Psoas muscle (tissue), 8 donors: ENCODE data around the gene MCMBP. TPM values are rescaled to one million over a fixed set of nuclear protein-coding genes. Genes with fewer than 3 reads are reported as not detected.
A peak's percentile ranks its signal among the peaks of the same experiment; 100 is the strongest.

Source experiments
- ATAC-seq, 4 donors: fragments of 200-7000 bp; cut with Tn5 transposase; one replicate each; pipeline ENCODE4 v1.9.1; 2020; ENCODE audit warnings: moderate library complexity in 3 of 4, mild to moderate bottlenecking in 2 of 4
- DNase-seq, 2 donors: peaks; one replicate each; pipeline ENCODE4 v3.0.0-alpha.2; 2020
- H3K27ac ChIP-seq: fragments of 200-600 bp; one replicate; pipeline ENCODE4 v1.8.0; 2022
- H3K27me3 ChIP-seq, 3 donors: fragments of 200-600 bp in 1 of 3; one replicate each; pipeline versions ENCODE4 v1.6.1 to v1.8.0; 2013 to 2022; ENCODE audit warnings: low read length in 2 of 3, mild to moderate bottlenecking in 2 of 3, moderate library complexity in 1 of 3; ENCODE audit not compliant: insufficient read depth in 3 of 3
- H3K36me3 ChIP-seq, 2 donors: fragments of 200-600 bp in 1 of 2; one replicate each; pipeline versions ENCODE4 v1.6.1 to v1.8.0; 2013 to 2022; ENCODE audit warnings: low read depth in 1 of 2, mild to moderate bottlenecking in 1 of 2, moderate library complexity in 1 of 2; ENCODE audit not compliant: insufficient read depth in 1 of 2
- H3K4me1 ChIP-seq: fragments of 200-600 bp; one replicate; pipeline ENCODE4 v1.8.0; 2022
- H3K4me3 ChIP-seq: fragments of 200-600 bp; one replicate; pipeline ENCODE4 v1.8.0; 2022; ENCODE audit warnings: mild to moderate bottlenecking
- H3K9me3 ChIP-seq: fragments of 200-600 bp; one replicate; pipeline ENCODE4 v1.8.0; 2022
- CTCF ChIP-seq: fragments of 200-600 bp; IDR thresholded peaks from one replicate; pipeline ENCODE4 v1.8.0; 2022; ENCODE audit warnings: antibody characterized with exemption
- WGBS, 3 donors: extraction: QIAGEN DNeasy Blood & Tissue Kit; methylation state at CpG; one replicate each; pipeline versions ENCODE4 v1.1.6 to v1.1.7; 2013; 5-methylcytosine and 5-hydroxymethylcytosine counted together
- intact Hi-C, 2 donors: fragments of 100-400 bp; cut with DNase I; formaldehyde crosslinking; loops; one replicate each; pipeline versions ENCODE4 v1.11.0 to v1.14.2; 2022
- long read RNA-seq, 2 donors: library from polyadenylated mRNA; unstranded; transcript quantifications; one replicate each; pipeline ENCODE4 v2.0.0, GENCODE V29; 2021
- polyA plus RNA-seq, 3 donors: library from polyadenylated mRNA; stranded (reverse); fragments of 200-250 nt; gene quantifications; one replicate each; pipeline ENCODE4 v1.2.3, GENCODE V29; 2013
- total RNA-seq, 4 donors: library from RNA; stranded (reverse); fragmentation: NEBNext Ultra II Directional in 2 of 4; extraction: Animal tissue kit (Norgen Biotek cat#: 25700) in 2 of 4; gene quantifications; one replicate each; pipeline versions ENCODE4 v1.2.1 to v1.2.4, GENCODE V29; 2021 to 2023
- donor health status: healthy with polysubstance abuse.
- donor health status: DM: no; HTN: no; CAD: no; lungs with moderate emphysema.
- donor health status: Bipolar disorder and iron deficiency.
- donor health status: healthy.
- donor health status: DM: yes; HTN: yes; CAD: no.
- donor health status: DM: no; HTN: no; CAD: no.
- donor health status: DM: no; HTN: no; CAD: no.
- donor health status: DM: yes; HTN: yes; CAD: no.

The MCMBP gene
- total RNA-seq = 10 to 100 TPM; 23.0 to 43.8 (median 35.6) TPM
- 10 to 100 TPM; 26.4 to 39.6 (median 39.2) TPM for polyA plus RNA-seq
- long read RNA-seq, donor 1, full-length matches to known transcripts = 23 of 38 reads
- long read RNA-seq, donor 1, partial matches to known transcripts = 4 of 38 reads
- long read RNA-seq, donor 1, other reads (novel, unspliced or antisense) = 11 of 38 reads
- long read RNA-seq, donor 2, full-length matches to known transcripts = 65 of 86 reads
- long read RNA-seq, donor 2, partial matches to known transcripts = 7 of 86 reads
- long read RNA-seq, donor 2, other reads (novel, unspliced or antisense) = 14 of 86 reads

DNA sequence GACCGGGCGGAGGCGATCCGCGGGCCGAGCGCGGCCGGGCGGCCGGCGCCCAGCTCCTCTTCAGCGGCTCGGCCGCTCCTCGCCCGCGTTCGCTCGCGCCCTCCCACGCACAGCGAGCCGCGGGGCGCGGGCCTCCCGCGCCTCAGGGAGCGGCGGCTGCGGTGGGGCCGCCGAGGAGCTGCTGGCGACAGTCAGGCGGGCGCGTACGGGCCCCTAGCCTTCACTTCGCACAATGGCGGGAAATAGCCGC, at the start of gene MCMBP:
MCMBP (minus strand) TSS at position 234 of the 250 bp plus-strand sequence. CDS start 259 bp downstream, outside the sequence.
- Histone ChIP-seq H3K27me3 (no peaks in the 10 kb centered on the region), H3K4me3 (peak within 1 kb of the TSS; percentile 75), H3K36me3 (no peaks in the 10 kb centered on the region), H3K9me3 (no peaks in the 10 kb centered on the region), H3K27ac (peak within 1 kb of the TSS; percentile 84), H3K4me1 (peaks cover 23% of the 10 kb centered on the region)
- intact Hi-C loops = no loop called here
- TF ChIP-seq CTCF = no peak
- ATAC-seq (no peak), DNase-seq (no peak)
- WGBS, 3 donors = 0 to 1% (median 0%) methylated on average over 8 to 42 of the region's 42 CpGs

DNA sequence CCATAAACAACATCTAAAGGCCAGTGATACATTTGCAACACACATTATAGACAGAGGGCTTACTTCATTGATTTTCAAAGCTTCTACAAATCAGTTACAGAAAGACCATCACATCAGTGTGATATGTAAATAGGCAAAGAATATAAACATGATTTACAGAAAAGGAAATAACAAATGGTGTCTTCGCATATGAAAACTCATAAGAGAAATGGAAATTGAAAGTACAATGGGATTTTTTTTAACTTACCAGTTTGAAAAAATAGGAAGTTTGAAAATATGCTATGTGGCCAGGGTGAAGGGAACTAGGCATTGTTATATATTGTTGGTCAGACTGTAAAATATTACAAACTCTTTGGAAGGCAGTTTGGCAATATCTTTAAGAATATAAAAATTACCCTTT, 47.2 kb upstream of the MCMBP start:
- ATAC-seq (no peak), DNase-seq (no peak)
- H3K4me3 ChIP-seq = no peak overlapping the region
- no peak overlapping the region for H3K27ac ChIP-seq
- TF ChIP-seq CTCF = no peak
- 92 to 95% (median 94%) methylated on average over 1 of the region's 1 CpG for WGBS, 3 donors
- no peaks in the 10 kb centered on the region for H3K9me3 ChIP-seq
- H3K27me3 ChIP-seq = no peaks in the 10 kb centered on the region
- intact Hi-C loops = loop anchor here in 1 of 2 donors (10.0 kb wide), 2 partner anchors 875 to 955 kb away; no protein-coding TSS in a partner anchor
- peaks cover 12 to 100% of the 10 kb centered on the region in 2 donors for H3K36me3 ChIP-seq
- no peaks in the 10 kb centered on the region for H3K4me1 ChIP-seq

GRCh38 chr10:119919271-119919670, 46.6 kb upstream of the MCMBP start:
- 87 to 95% (median 92%) methylated on average over 3 of the region's 3 CpGs for WGBS, 3 donors
- Histone ChIP-seq H3K4me3 (no peak overlapping the region), H3K36me3 (peaks cover 13 to 100% of the 10 kb centered on the region in 2 donors), H3K27me3 (no peaks in the 10 kb centered on the region), H3K27ac (no peak overlapping the region), H3K9me3 (no peaks in the 10 kb centered on the region), H3K4me1 (no peaks in the 10 kb centered on the region)
- intact Hi-C loops = no loop called here
- no peak for TF ChIP-seq CTCF
- DNase-seq (no peak), ATAC-seq (no peak)

- TF ChIP-seq CTCF = no peak
- Histone ChIP-seq H3K9me3 (no peaks in the 10 kb centered on the region), H3K36me3 (peaks cover 12 to 96% of the 10 kb centered on the region in 2 donors), H3K27ac (no peak overlapping the region), H3K27me3 (no peaks in the 10 kb centered on the region), H3K4me3 (no peak overlapping the region), H3K4me1 (no peaks in the 10 kb centered on the region)
- ATAC-seq = no peak
- no peak for DNase-seq
- 77 to 84% (median 84%) methylated on average over 3 of the region's 3 CpGs for WGBS, 3 donors
- intact Hi-C loops = no loop called here
Observed at GRCh38 chr10:119917777-119918176, 45.1 kb upstream of the MCMBP start.

- WGBS, 3 donors = 97 to 99% (median 97%) methylated on average over 6 of the region's 6 CpGs
- Histone ChIP-seq H3K4me1 (no peaks in the 10 kb centered on the region), H3K4me3 (no peak overlapping the region), H3K36me3 (peaks cover 11 to 95% of the 10 kb centered on the region in 2 donors), H3K9me3 (no peaks in the 10 kb centered on the region), H3K27ac (no peak overlapping the region), H3K27me3 (no peaks in the 10 kb centered on the region)
- ATAC-seq = no peak
- TF ChIP-seq CTCF = no peak
- intact Hi-C loops = no loop called here
- DNase-seq = no peak
Observed at GRCh38 chr10:119910689-119911088, 38.0 kb upstream of the MCMBP start.
